Measurements from ENCODE around the gene EXOC6B.

- TF ChIP-seq CTCF (IDR thresholded peaks at IDR 0.05 in 4 of 5, conservative IDR thresholded peaks at IDR 0.05 in 1 of 5) (no peak), POLR2A (IDR thresholded peaks at IDR 0.05) (no peak)
Observed at GRCh38 chr2:72128059-72128842, 697.6 kb downstream of the EXOC6B start.

All from gastrocnemius medialis (tissue), 4 donors.